ENCODE data around the gene UGT1A10.
"Not testable (repeated sequence)": the region's sequence is repeated elsewhere in the genome, so short reads cannot be mapped to it uniquely, and the experiment has no call there.

- not testable (repeated sequence) for TF ChIP-seq POLR2AphosphoS5 (IDR thresholded peaks at IDR 0.05; ENCODE audit: insufficient read depth in 1 of 2, low read depth in 1 of 2); CTCF (IDR thresholded peaks at IDR 0.05); POLR2A (IDR thresholded peaks at IDR 0.05)
Measured at GRCh38 chr2:233700842-233701241, 64.6 kb downstream of the UGT1A10 start.

All from vagina (tissue), 2 donors.